Measurements from ENCODE around the gene DNAL1. TPM values are rescaled to one million over a fixed set of nuclear protein-coding genes. Genes with fewer than 3 reads are reported as not detected.

DNAL1 gene
- total RNA-seq, 1 donor from 2014 or later: 5.2 TPM

DNA sequence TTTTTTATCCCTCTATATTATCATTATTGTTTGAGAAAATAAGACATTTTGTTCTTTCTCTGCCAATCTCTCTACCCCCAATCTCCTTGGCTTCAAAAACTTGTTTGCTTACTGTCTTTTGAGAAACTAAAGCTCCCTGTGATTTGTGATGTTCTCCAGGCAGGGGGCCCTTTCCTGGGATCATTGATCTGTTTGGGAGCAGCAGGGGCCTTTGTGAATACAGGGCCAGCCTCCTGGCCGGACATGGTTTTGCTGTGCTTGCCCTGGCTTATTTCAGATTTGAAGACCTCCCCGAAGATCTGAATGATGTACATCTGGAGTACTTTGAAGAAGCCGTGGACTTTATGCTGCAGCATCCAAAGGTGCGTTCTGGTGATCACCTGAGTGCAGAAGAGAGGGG is 28.0 kb upstream of the DNAL1 start:
- H3K9ac ChIP-seq (ENCODE audit: low read depth in 1 of 3, low read length in 3 of 3): no peak overlapping the region
- H3K36me3 ChIP-seq (ENCODE audit: control insufficient read depth in 3 of 3, insufficient read depth in 3 of 3, low read length in 3 of 3): no peaks in the 10 kb centered on the region
- peaks cover 0 to 4% (median 3%) of the 10 kb centered on the region in 3 donors for H3K4me1 ChIP-seq (ENCODE audit: control insufficient read depth in 3 of 3, insufficient read depth in 3 of 3, low read length in 3 of 3)
- no peak overlapping the region for H3K4me3 ChIP-seq (ENCODE audit: low read length in 3 of 3)
- no peaks in the 10 kb centered on the region for H3K27me3 ChIP-seq (ENCODE audit: control insufficient read depth in 3 of 3, insufficient read depth in 3 of 3, low read length in 3 of 3)
- H3K9me3 ChIP-seq (ENCODE audit: control insufficient read depth in 3 of 3, low read length in 3 of 3): no peaks in the 10 kb centered on the region
- H3K27ac ChIP-seq (ENCODE audit: low read depth, low read length): no peak overlapping the region

DNA sequence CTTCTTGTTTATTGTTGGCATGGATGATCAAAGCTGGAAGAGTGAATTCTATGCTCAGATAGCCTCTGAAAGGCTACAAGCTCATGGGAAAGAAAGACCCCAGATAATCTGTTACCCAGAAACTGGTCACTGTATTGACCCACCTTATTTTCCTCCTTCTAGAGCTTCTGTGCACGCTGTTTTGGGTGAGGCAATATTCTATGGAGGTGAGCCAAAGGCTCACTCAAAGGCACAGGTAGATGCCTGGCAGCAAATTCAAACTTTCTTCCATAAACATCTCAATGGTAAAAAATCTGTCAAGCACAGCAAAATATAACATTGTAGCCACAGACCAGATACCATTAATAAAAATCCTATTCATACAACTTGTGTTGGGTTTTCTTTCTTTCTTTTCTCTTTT is 25.3 kb upstream of the DNAL1 start:
- Histone ChIP-seq H3K9ac (ENCODE audit: low read depth in 1 of 3, low read length in 3 of 3) (no peak overlapping the region), H3K27ac (ENCODE audit: low read depth, low read length) (no peak overlapping the region), H3K4me1 (ENCODE audit: control insufficient read depth in 3 of 3, insufficient read depth in 3 of 3, low read length in 3 of 3) (peaks cover 0 to 3% (median 0%) of the 10 kb centered on the region in 3 donors), H3K36me3 (ENCODE audit: control insufficient read depth in 3 of 3, insufficient read depth in 3 of 3, low read length in 3 of 3) (no peaks in the 10 kb centered on the region), H3K9me3 (ENCODE audit: control insufficient read depth in 3 of 3, low read length in 3 of 3) (no peaks in the 10 kb centered on the region), H3K4me3 (ENCODE audit: low read length in 3 of 3) (no peak overlapping the region), H3K27me3 (ENCODE audit: control insufficient read depth in 3 of 3, insufficient read depth in 3 of 3, low read length in 3 of 3) (no peaks in the 10 kb centered on the region)

- no peaks in the 10 kb centered on the region for H3K9me3 ChIP-seq (ENCODE audit: control insufficient read depth in 3 of 3, low read length in 3 of 3)
- H3K4me3 ChIP-seq (ENCODE audit: low read length in 3 of 3): no peak overlapping the region
- no peaks in the 10 kb centered on the region for H3K36me3 ChIP-seq (ENCODE audit: control insufficient read depth in 3 of 3, insufficient read depth in 3 of 3, low read length in 3 of 3)
- no peaks in the 10 kb centered on the region for H3K27me3 ChIP-seq (ENCODE audit: control insufficient read depth in 3 of 3, insufficient read depth in 3 of 3, low read length in 3 of 3)
- peaks cover 0 to 3% (median 0%) of the 10 kb centered on the region in 3 donors for H3K4me1 ChIP-seq (ENCODE audit: control insufficient read depth in 3 of 3, insufficient read depth in 3 of 3, low read length in 3 of 3)
- H3K27ac ChIP-seq (ENCODE audit: low read depth, low read length): no peak overlapping the region
- H3K9ac ChIP-seq (ENCODE audit: low read depth in 1 of 3, low read length in 3 of 3): no peak overlapping the region
Observed at GRCh38 chr14:73620268-73620667, 24.5 kb upstream of the DNAL1 start.

DNA sequence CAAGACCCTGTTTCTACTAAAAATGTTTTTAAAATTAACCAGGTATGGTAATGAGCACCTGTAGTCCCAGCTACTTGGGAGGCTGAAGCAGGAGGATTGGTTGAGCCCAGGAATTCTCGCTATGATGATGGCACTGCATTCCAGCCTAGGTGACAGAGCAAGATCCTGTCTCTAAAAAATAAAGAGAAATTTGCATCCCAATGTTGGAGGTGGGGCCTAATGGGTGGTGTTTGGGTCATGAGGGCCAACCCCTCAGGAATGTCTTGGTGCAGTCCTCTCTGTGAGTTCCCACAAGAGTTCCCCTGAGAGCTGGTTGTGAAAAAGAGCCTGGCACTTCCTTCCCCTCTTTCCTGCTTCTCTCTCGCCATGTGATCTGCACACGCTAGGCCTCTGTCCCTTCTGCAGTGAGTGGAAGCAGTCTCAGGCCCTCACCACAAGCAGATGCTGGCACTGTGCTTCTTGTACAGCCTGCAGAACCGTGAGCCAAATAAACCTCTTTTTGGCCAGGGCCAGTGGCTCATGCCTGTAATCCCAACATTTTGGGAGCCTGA is 21.2 kb upstream of the DNAL1 start:
- H3K27ac ChIP-seq (ENCODE audit: low read depth, low read length): no peak overlapping the region
- H3K4me3 ChIP-seq (ENCODE audit: low read length in 3 of 3): no peak overlapping the region
- peaks cover 0 to 3% (median 0%) of the 10 kb centered on the region in 3 donors for H3K4me1 ChIP-seq (ENCODE audit: control insufficient read depth in 3 of 3, insufficient read depth in 3 of 3, low read length in 3 of 3)

DNA sequence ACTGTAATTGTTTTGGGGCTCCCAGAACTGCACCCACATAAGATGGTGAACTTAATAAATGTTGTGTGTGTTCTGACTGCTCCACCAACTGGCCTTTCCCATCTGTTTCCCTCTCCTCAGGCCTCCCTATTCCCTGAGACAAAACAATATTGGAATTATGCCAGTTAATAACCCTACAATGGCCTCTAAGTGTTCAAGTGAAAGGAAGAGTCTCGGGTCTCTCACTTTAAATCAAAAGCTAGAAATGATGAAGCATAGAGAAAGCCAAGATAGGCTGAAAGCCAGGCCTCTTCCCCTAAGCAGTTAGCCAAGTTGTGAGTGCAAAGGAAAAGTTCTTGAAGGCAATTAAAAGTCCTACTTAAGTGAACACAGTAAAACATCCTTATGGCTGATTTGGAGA is 19.1 kb upstream of the DNAL1 start:
- H3K27ac ChIP-seq (ENCODE audit: low read depth, low read length): no peak overlapping the region
- no peaks in the 10 kb centered on the region for H3K27me3 ChIP-seq (ENCODE audit: control insufficient read depth in 3 of 3, insufficient read depth in 3 of 3, low read length in 3 of 3)
- H3K9me3 ChIP-seq (ENCODE audit: control insufficient read depth in 3 of 3, low read length in 3 of 3): no peaks in the 10 kb centered on the region
- no peak overlapping the region for H3K4me3 ChIP-seq (ENCODE audit: low read length in 3 of 3)
- H3K36me3 ChIP-seq (ENCODE audit: control insufficient read depth in 3 of 3, insufficient read depth in 3 of 3, low read length in 3 of 3): no peaks in the 10 kb centered on the region
- no peaks in the 10 kb centered on the region for H3K4me1 ChIP-seq (ENCODE audit: control insufficient read depth in 3 of 3, insufficient read depth in 3 of 3, low read length in 3 of 3)
- H3K9ac ChIP-seq (ENCODE audit: low read depth in 1 of 3, low read length in 3 of 3): no peak overlapping the region

More for the DNA sequence above, 21.2 kb upstream of the DNAL1 start:
- no peaks in the 10 kb centered on the region for H3K9me3 ChIP-seq (ENCODE audit: control insufficient read depth in 3 of 3, low read length in 3 of 3)
- no peak overlapping the region for H3K9ac ChIP-seq (ENCODE audit: low read depth in 1 of 3, low read length in 3 of 3)
- H3K27me3 ChIP-seq (ENCODE audit: control insufficient read depth in 3 of 3, insufficient read depth in 3 of 3, low read length in 3 of 3): no peaks in the 10 kb centered on the region
- no peaks in the 10 kb centered on the region for H3K36me3 ChIP-seq (ENCODE audit: control insufficient read depth in 3 of 3, insufficient read depth in 3 of 3, low read length in 3 of 3)

GRCh38 chr14:73627151-73627558 is 17.6 kb upstream of the DNAL1 start:
- H3K4me3 ChIP-seq (ENCODE audit: low read length in 3 of 3): no peak overlapping the region
- no peaks in the 10 kb centered on the region for H3K4me1 ChIP-seq (ENCODE audit: control insufficient read depth in 3 of 3, insufficient read depth in 3 of 3, low read length in 3 of 3)
- no peak overlapping the region for H3K27ac ChIP-seq (ENCODE audit: low read depth, low read length)
- H3K9me3 ChIP-seq (ENCODE audit: control insufficient read depth in 3 of 3, low read length in 3 of 3): no peaks in the 10 kb centered on the region
- H3K9ac ChIP-seq (ENCODE audit: low read depth in 1 of 3, low read length in 3 of 3): no peak overlapping the region
- H3K36me3 ChIP-seq (ENCODE audit: control insufficient read depth in 3 of 3, insufficient read depth in 3 of 3, low read length in 3 of 3): peaks cover 0 to 3% (median 0%) of the 10 kb centered on the region in 3 donors
- no peaks in the 10 kb centered on the region for H3K27me3 ChIP-seq (ENCODE audit: control insufficient read depth in 3 of 3, insufficient read depth in 3 of 3, low read length in 3 of 3)

- Histone ChIP-seq H3K4me1 (ENCODE audit: control insufficient read depth in 3 of 3, insufficient read depth in 3 of 3, low read length in 3 of 3) (peaks cover 4 to 13% (median 6%) of the 10 kb centered on the region in 3 donors), H3K9ac (ENCODE audit: low read depth in 1 of 3, low read length in 3 of 3) (no peak overlapping the region), H3K27ac (ENCODE audit: low read depth, low read length) (no peak overlapping the region), H3K27me3 (ENCODE audit: control insufficient read depth in 3 of 3, insufficient read depth in 3 of 3, low read length in 3 of 3) (no peaks in the 10 kb centered on the region), H3K36me3 (ENCODE audit: control insufficient read depth in 3 of 3, insufficient read depth in 3 of 3, low read length in 3 of 3) (peaks cover 0 to 3% (median 0%) of the 10 kb centered on the region in 3 donors), H3K4me3 (ENCODE audit: low read length in 3 of 3) (no peak overlapping the region), H3K9me3 (ENCODE audit: control insufficient read depth in 3 of 3, low read length in 3 of 3) (no peaks in the 10 kb centered on the region)
Observed at GRCh38 chr14:73630009-73630780, 14.6 kb upstream of the DNAL1 start.

- Histone ChIP-seq H3K9me3 (ENCODE audit: control insufficient read depth in 3 of 3, low read length in 3 of 3) (no peaks in the 10 kb centered on the region), H3K4me1 (ENCODE audit: control insufficient read depth in 3 of 3, insufficient read depth in 3 of 3, low read length in 3 of 3) (peaks cover 4 to 13% (median 6%) of the 10 kb centered on the region in 3 donors), H3K4me3 (ENCODE audit: low read length in 3 of 3) (peak overlapping the region; percentile 75 to 84 (median 83)), H3K9ac (ENCODE audit: low read depth in 1 of 3, low read length in 3 of 3) (peak overlapping the region; percentile 50 to 86 (median 82)), H3K36me3 (ENCODE audit: control insufficient read depth in 3 of 3, insufficient read depth in 3 of 3, low read length in 3 of 3) (peaks cover 0 to 3% (median 0%) of the 10 kb centered on the region in 3 donors), H3K27ac (ENCODE audit: low read depth, low read length) (peak overlapping the region; percentile 42), H3K27me3 (ENCODE audit: control insufficient read depth in 3 of 3, insufficient read depth in 3 of 3, low read length in 3 of 3) (no peaks in the 10 kb centered on the region)
Observed at GRCh38 chr14:73633116-73634010, 11.4 kb upstream of the DNAL1 start.

GRCh38 chr14:73634011-73634833 is 10.6 kb upstream of the DNAL1 start:
- Histone ChIP-seq H3K9ac (ENCODE audit: low read depth in 1 of 3, low read length in 3 of 3) (peak overlapping the region; percentile 50 to 86 (median 82)), H3K27ac (ENCODE audit: low read depth, low read length) (peak overlapping the region; percentile 42)

More at GRCh38 chr14:73634011-73634833, 10.6 kb upstream of the DNAL1 start:
- peak overlapping the region; percentile 75 to 84 (median 83) for H3K4me3 ChIP-seq (ENCODE audit: low read length in 3 of 3)
- peaks cover 0 to 3% (median 0%) of the 10 kb centered on the region in 3 donors for H3K36me3 ChIP-seq (ENCODE audit: control insufficient read depth in 3 of 3, insufficient read depth in 3 of 3, low read length in 3 of 3)
- no peaks in the 10 kb centered on the region for H3K27me3 ChIP-seq (ENCODE audit: control insufficient read depth in 3 of 3, insufficient read depth in 3 of 3, low read length in 3 of 3)
- no peaks in the 10 kb centered on the region for H3K9me3 ChIP-seq (ENCODE audit: control insufficient read depth in 3 of 3, low read length in 3 of 3)
- peaks cover 4 to 13% (median 6%) of the 10 kb centered on the region in 3 donors for H3K4me1 ChIP-seq (ENCODE audit: control insufficient read depth in 3 of 3, insufficient read depth in 3 of 3, low read length in 3 of 3)

All from skeletal muscle tissue (tissue), 4 donors.